DOHH2 (cell line): ENCODE data around the gene TRIP6.

Source experiments
- H3F3A ChIP-seq: fragments of 200-600 bp; sonication (generic), shearing (Covaris generic); 2 replicates; pipeline ENCODE4 v1.6.0; 2016; ENCODE audit warnings: antibody characterized with exemption, mild to moderate bottlenecking; ENCODE audit not compliant: control insufficient read depth, insufficient read depth
- H3K27ac ChIP-seq: fragments of 200-600 bp; sonication (generic); 2 replicates; pipeline ENCODE4 v1.5.1; 2014; ENCODE audit warnings: low read depth, mild to moderate bottlenecking, low read length, moderate library complexity
- H3K27me3 ChIP-seq: fragments of 200-600 bp; sonication (generic); 2 replicates; pipeline ENCODE4 v1.6.1; 2014; ENCODE audit warnings: mild to moderate bottlenecking, low read length, mixed read lengths; ENCODE audit not compliant: control insufficient read depth
- H3K36me3 ChIP-seq: fragments of 200-600 bp; sonication (generic); 2 replicates; pipeline ENCODE4 v1.6.1; 2014; ENCODE audit warnings: mild to moderate bottlenecking, low read length, moderate library complexity, mixed read lengths; ENCODE audit not compliant: control insufficient read depth
- H3K4me1 ChIP-seq: fragments of 200-600 bp; sonication (generic); 2 replicates; pipeline ENCODE4 v1.6.1; 2014; ENCODE audit warnings: mild to moderate bottlenecking, low read length, mixed read lengths; ENCODE audit not compliant: control insufficient read depth
- H3K4me2 ChIP-seq: fragments of 200-600 bp; sonication (generic); 2 replicates; pipeline ENCODE4 v1.6.0; 2014; ENCODE audit warnings: mild to moderate bottlenecking, low read length, moderate library complexity
- H3K4me3 ChIP-seq: fragments of 200-600 bp; sonication (generic); 2 replicates; pipeline ENCODE4 v1.5.1; 2014; ENCODE audit warnings: mild to moderate bottlenecking, low read length, mixed read lengths
- H3K79me2 ChIP-seq: fragments of 200-600 bp; sonication (generic); 2 replicates; pipeline ENCODE4 v1.6.1; 2014; ENCODE audit warnings: mild to moderate bottlenecking, low read length, mixed read lengths; ENCODE audit not compliant: control insufficient read depth
- H3K9me2 ChIP-seq: fragments of 200-600 bp; sonication (generic); replicated peaks from 2 replicates; pipeline ENCODE4 v1.6.1; 2014; ENCODE audit warnings: mild to moderate bottlenecking, low read length, mixed read lengths; ENCODE audit not compliant: control insufficient read depth
- H3K9me3 ChIP-seq: fragments of 200-600 bp; sonication (generic); 2 replicates; pipeline ENCODE4 v1.6.1; 2014; ENCODE audit warnings: antibody characterized with exemption, low read length, mixed read lengths; ENCODE audit not compliant: control insufficient read depth, insufficient read depth
- H4K20me1 ChIP-seq: fragments of 200-600 bp; sonication (generic); 2 replicates; pipeline ENCODE4 v1.6.0; 2014; ENCODE audit warnings: low read depth, mild to moderate bottlenecking, antibody characterized with exemption, low read length, moderate library complexity; ENCODE audit not compliant: control insufficient read depth, insufficient read depth
- CTCF ChIP-seq: fragments of 200-600 bp; sonication (generic); IDR thresholded peaks from one replicate; pipeline ENCODE4 v1.5.1; 2014; ENCODE audit warnings: antibody characterized with exemption, mild to moderate bottlenecking, low read depth, low read length; ENCODE audit not compliant: poor library complexity, severe bottlenecking
- EZH2phosphoT487 ChIP-seq: fragments of 200-600 bp; sonication (generic); IDR thresholded peaks from 2 replicates; pipeline ENCODE4 v1.6.1; 2017; ENCODE audit warnings: borderline replicate concordance, mild to moderate bottlenecking, antibody characterized with exemption, low read length, moderate library complexity, mixed read lengths

Gene TRIP6

GRCh38 chr7:100825751-100826513, 41.3 kb upstream of the TRIP6 start:
- TF ChIP-seq CTCF (no peak), EZH2phosphoT487 (no peak)
- 0 out of 2 replicates have a peak, but pooled peaks cover 4% of the 10 kb centered on the region for H3K4me1 ChIP-seq
- no peak overlapping the region for H3K4me2 ChIP-seq

GRCh38 chr7:100826514-100827329, 40.5 kb upstream of the TRIP6 start:
- Histone ChIP-seq H3K36me3 (no peaks in the 10 kb centered on the region), H3K79me2 (no peaks in the 10 kb centered on the region), H3K27me3 (peaks cover 50% of the 10 kb centered on the region), H3K4me1 (0 out of 2 replicates have a peak, but pooled peaks cover 4% of the 10 kb centered on the region), H3K4me2 (peak overlapping the region; percentile 42; the same call in 1 of the 2 replicates), H4K20me1 (no peaks in the 10 kb centered on the region; the same call in 1 of the 2 replicates), H3K9me3 (no peaks in the 10 kb centered on the region), H3F3A (no peaks in the 10 kb centered on the region), H3K9me2 (no peaks in the 10 kb centered on the region), H3K27ac (no peak overlapping the region), H3K4me3 (no peak overlapping the region)
- TF ChIP-seq EZH2phosphoT487, result peak; percentile 58; the same call in 1 of the 2 replicates
- TF ChIP-seq CTCF, result no peak

More at GRCh38 chr7:100825751-100826513, 41.3 kb upstream of the TRIP6 start:
- H3K4me3 ChIP-seq, result no peak overlapping the region
- H3K79me2 ChIP-seq, result no peaks in the 10 kb centered on the region
- no peaks in the 10 kb centered on the region for H3F3A ChIP-seq
- H3K9me3 ChIP-seq, result no peaks in the 10 kb centered on the region
- peaks cover 50% of the 10 kb centered on the region for H3K27me3 ChIP-seq
- H3K27ac ChIP-seq, result no peak overlapping the region
- no peaks in the 10 kb centered on the region for H3K36me3 ChIP-seq
- no peaks in the 10 kb centered on the region; the same call in 1 of the 2 replicates for H4K20me1 ChIP-seq
- no peaks in the 10 kb centered on the region for H3K9me2 ChIP-seq

GRCh38 chr7:100827330-100828226, 39.6 kb upstream of the TRIP6 start, which contains the start of gene EPHB4:
EPHB4 (minus strand) TSS chr7:100827523; CDS start chr7:100827030, 493 bp downstream.
- peak within 1 kb of the TSS; percentile 35 for H3K4me3 ChIP-seq
- no peaks in the 10 kb centered on the region for H3K9me3 ChIP-seq
- H3K27ac ChIP-seq, result no peak within 1 kb of the TSS
- no peaks in the 10 kb centered on the region for H3K79me2 ChIP-seq
- TF ChIP-seq CTCF, result peak; percentile 35
- peak; percentile 58; the same call in 1 of the 2 replicates for TF ChIP-seq EZH2phosphoT487
- H3F3A ChIP-seq, result no peaks in the 10 kb centered on the region
- H4K20me1 ChIP-seq, result no peaks in the 10 kb centered on the region; the same call in 1 of the 2 replicates
- no peaks in the 10 kb centered on the region for H3K36me3 ChIP-seq
- 0 out of 2 replicates have a peak, but pooled peaks cover 4% of the 10 kb centered on the region for H3K4me1 ChIP-seq
- peaks cover 50% of the 10 kb centered on the region for H3K27me3 ChIP-seq
- H3K4me2 ChIP-seq, result peak within 1 kb of the TSS; percentile 42
- no peaks in the 10 kb centered on the region for H3K9me2 ChIP-seq
